HepG2 (cell line): ENCODE data around the gene HDLBP. TPM values are rescaled to one million over a fixed set of nuclear protein-coding genes. Genes with fewer than 3 reads are reported as not detected.

Source experiments
- ATAC-seq: fragments of 200-7000 bp; cut with Tn5 transposase; 3 replicates; pipeline ENCODE4 v1.9.1; 2020; ENCODE audit warnings: mild to moderate bottlenecking, moderate library complexity
- BruUV-seq: library from RNA; stranded (reverse); fragments of 400-500 nt; replicated peaks from 2 replicates; lab custom pipeline; 2021; lab: Mats Ljungman, UMichigan
- CTCF ChIA-PET: fragments of 300-600 bp; formaldehyde crosslinking; extraction: SDS; loops from one replicate; lab custom pipeline; 2021; ENCODE audit warnings: low total read pairs, inconsistent platforms, low intra/inter-chr PET ratio; lab: Yijun Ruan, JAX
- POLR2A ChIA-PET: fragments of 350-600 bp; sonication (Branson Sonifier 250); formaldehyde crosslinking; loops from one replicate; lab custom pipeline; 2020; ENCODE audit warnings: antibody characterized with exemption, inconsistent platforms; lab: Yijun Ruan, JAX
- DNase-seq: peaks from one replicate; pipeline ENCODE4 v3.0.0-alpha.2; 2015; ENCODE audit warnings: low spot score
- FAIRE-seq: peaks from 3 replicates; lab custom pipeline; 2011; peaks lifted over from hg19 to GRCh38; lab: Jason Lieb, UNC
- H2AFZ ChIP-seq: one replicate; pipeline ENCODE4 v1.6.1; 2011; ENCODE audit warnings: low read length, inconsistent platforms
- H3K27ac ChIP-seq: fragments of 300-600 bp; 3 replicates; pipeline ENCODE4 v1.8.0; 2011; ENCODE audit warnings: mixed run types, mild to moderate bottlenecking, mixed read lengths, low read length, inconsistent platforms; ENCODE audit not compliant: insufficient read depth; ENCODE audit errors: extremely low read length
- H3K27me3 ChIP-seq, 2 experiments: fragments of 200-600 bp in 1 of 2; 2 replicates in 1 of 2; 3 replicates in 1 of 2; pipeline versions ENCODE4 v1.6.0 to v1.8.0; 2011; ENCODE audit warnings: low read length in 2 of 2, mild to moderate bottlenecking in 2 of 2, moderate library complexity in 2 of 2, inconsistent platforms in 1 of 2; ENCODE audit not compliant: insufficient read depth in 2 of 2, control insufficient read depth in 1 of 2
- H3K36me3 ChIP-seq, 2 experiments: fragments of 200-600 bp in 1 of 2; replicated peaks in 1 of 2; 2 replicates in 1 of 2; 3 replicates in 1 of 2; pipeline versions ENCODE4 v1.5.1 to v1.8.0; 2011; ENCODE audit warnings: low read length in 2 of 2, inconsistent platforms in 1 of 2; ENCODE audit not compliant: insufficient read depth in 2 of 2, control insufficient read depth in 1 of 2
- H3K4me1 ChIP-seq: 2 replicates; pipeline ENCODE4 v1.5.1; 2012; ENCODE audit warnings: low read length, inconsistent platforms; ENCODE audit not compliant: insufficient read depth
- H3K4me2 ChIP-seq: 2 replicates; pipeline ENCODE4 v1.6.0; 2011; ENCODE audit warnings: low read depth, low read length, inconsistent platforms
- H3K4me3 ChIP-seq, 3 experiments: fragments of 200-600 bp in 1 of 3; sonication (generic), shearing (Covaris generic) in 1 of 3; replicated peaks in 1 of 3; 2 replicates each; pipeline ENCODE4 v1.5.1; 2011 to 2016; ENCODE audit warnings: low read length in 3 of 3, inconsistent platforms in 2 of 3, low read depth in 2 of 3, mild to moderate bottlenecking in 2 of 3, control low read depth in 1 of 3, mixed read lengths in 1 of 3; ENCODE audit not compliant: insufficient read depth in 1 of 3
- H3K79me2 ChIP-seq: one replicate; pipeline ENCODE4 v1.6.1; 2011; ENCODE audit warnings: low read length, inconsistent platforms; ENCODE audit not compliant: insufficient read depth
- H3K9ac ChIP-seq: 2 replicates; pipeline ENCODE4 v1.6.0; 2011; ENCODE audit warnings: mild to moderate bottlenecking, low read depth, low read length, inconsistent platforms; ENCODE audit not compliant: insufficient read depth
- H3K9me3 ChIP-seq: 2 replicates; pipeline ENCODE4 v1.5.1; 2012; ENCODE audit warnings: mild to moderate bottlenecking, low read length
- H4K20me1 ChIP-seq: 2 replicates; pipeline ENCODE4 v1.6.0; 2011; ENCODE audit warnings: inconsistent platforms, mild to moderate bottlenecking, low read length, moderate library complexity; ENCODE audit not compliant: insufficient read depth
- ATAD3A ChIP-seq: sonication (generic); formaldehyde crosslinking; IDR thresholded peaks from 2 replicates; pipeline ENCODE4 v1.4.0; 2020; ENCODE audit warnings: missing genetic modification reagents
- EHMT2 ChIP-seq: fragments of 200-600 bp; sonication (generic); IDR thresholded peaks from 2 replicates; pipeline ENCODE4 v1.7.0; 2017; ENCODE audit warnings: antibody characterized with exemption, low read depth, low read length, borderline replicate concordance
- MYNN ChIP-seq: sonication (generic); formaldehyde crosslinking; IDR thresholded peaks from 2 replicates; pipeline ENCODE4 v1.4.0; 2020; ENCODE audit warnings: mild to moderate bottlenecking, low read depth, missing genetic modification reagents
- NR2F1 ChIP-seq, 2 experiments: fragments of 450-650 bp in 1 of 2; formaldehyde crosslinking in 1 of 2; IDR thresholded peaks; 2 replicates each; pipeline versions ENCODE4 v1.5.0 to v1.6.1; 2016 to 2020; ENCODE audit warnings: mild to moderate bottlenecking in 1 of 2, missing compliant biosample characterization in 1 of 2, missing genetic modification reagents in 1 of 2, moderate library complexity in 1 of 2
- RARA ChIP-seq: IDR thresholded peaks from 2 replicates; pipeline ENCODE4 v1.6.1; 2016; ENCODE audit warnings: missing genetic modification reagents, missing compliant biosample characterization
- RBFOX2 ChIP-seq: fragments of 200-400 bp; formaldehyde crosslinking; IDR thresholded peaks from 2 replicates; pipeline ENCODE4 v1.6.1; 2017; ENCODE audit warnings: low read depth, mild to moderate bottlenecking, low read length
- RFXAP ChIP-seq: sonication (generic); formaldehyde crosslinking; IDR thresholded peaks from 2 replicates; pipeline ENCODE4 v1.4.0; 2020; ENCODE audit warnings: missing genetic modification reagents, borderline replicate concordance
- XRCC5 ChIP-seq: fragments of 200-400 bp; formaldehyde crosslinking; optimal IDR thresholded peaks from 2 replicates; pipeline ENCODE3; 2017; ENCODE audit warnings: mild to moderate bottlenecking, low read length
- ZNF121 ChIP-seq: sonication (generic); formaldehyde crosslinking; IDR thresholded peaks from 2 replicates; pipeline ENCODE4 v1.5.0; 2020; ENCODE audit warnings: mild to moderate bottlenecking, missing genetic modification reagents
- ZNF160 ChIP-seq: sonication (generic); formaldehyde crosslinking; IDR thresholded peaks from 2 replicates; pipeline ENCODE4 v1.8.0; 2022; ENCODE audit warnings: mild to moderate bottlenecking, inconsistent platforms, missing genetic modification reagents
- ZNF225 ChIP-seq: sonication (generic); formaldehyde crosslinking; IDR thresholded peaks from 2 replicates; pipeline ENCODE4 v1.4.0; 2020; ENCODE audit warnings: mild to moderate bottlenecking, missing genetic modification reagents
- ZNF546 ChIP-seq: sonication (generic); formaldehyde crosslinking; conservative IDR thresholded peaks from 2 replicates; pipeline ENCODE4 v1.8.1; 2023; ENCODE audit warnings: mild to moderate bottlenecking, missing genetic modification reagents
- ZNF577 ChIP-seq: sonication (generic); formaldehyde crosslinking; IDR thresholded peaks from 2 replicates; pipeline ENCODE4 v1.4.0; 2020; ENCODE audit warnings: mild to moderate bottlenecking, low read depth, missing genetic modification reagents, borderline replicate concordance
- ZNF780A ChIP-seq: sonication (generic); formaldehyde crosslinking; IDR thresholded peaks from 2 replicates; pipeline ENCODE4 v1.8.0; 2022; ENCODE audit warnings: mild to moderate bottlenecking, missing genetic modification reagents, moderate library complexity
- WGBS: methylation state at CpG from one replicate; pipeline ENCODE4 v1.1.6; 2017; ENCODE audit warnings: low lambda C conversion rate; 5-methylcytosine and 5-hydroxymethylcytosine counted together
- in situ Hi-C: cut with HindIII; loops from 2 replicates; pipeline ENCODE4 v1.10.0; 2017; ENCODE audit warnings: low pct_unique_long_range_greater_than_20kb; ENCODE audit not compliant: extremely low pct_ligation_motif_present
- intact Hi-C: fragments of 100-400 bp; cut with micrococcal nuclease; formaldehyde crosslinking; loops from one replicate; pipeline ENCODE4 v1.10.0; 2022; ENCODE audit not compliant: unreplicated experiment
- polyA plus RNA-seq, 8 experiments: library from polyadenylated mRNA; depleted of rRNA in 3 of 8; stranded (reverse) in 7 of 8; unstranded in 1 of 8; fragments of >200 nt; fragmentation: Illumina TruSeq in 4 of 8; extraction: Trizol in 4 of 8; gene quantifications; 2 replicates each; pipeline versions ENCODE4 v1.2.1 to v1.2.3, GENCODE V29; 2011 to 2016; ENCODE audit warnings: low read depth in 4 of 8, missing spikeins in 1 of 8, mixed read lengths in 1 of 8; ENCODE audit not compliant: insufficient read depth in 1 of 8
- total RNA-seq, 5 experiments: library from RNA; depleted of rRNA; stranded (reverse); fragments of >200 nt; fragmentation: Illumina TruSeq; extraction: Trizol; gene quantifications; 2 replicates each; pipeline ENCODE4 v1.2.3, GENCODE V29; 2016; ENCODE audit warnings: low read depth in 1 of 5
- TF ChIP-seq, protein P1 (sequence below): sonication (generic); formaldehyde crosslinking; IDR thresholded peaks from 2 replicates; pipeline ENCODE4 v1.4.0; 2020; ENCODE audit warnings: missing genetic modification reagents
- TF ChIP-seq, protein P2 (sequence below): sonication (generic); formaldehyde crosslinking; IDR thresholded peaks from 2 replicates; pipeline ENCODE4 v1.5.0; 2020; ENCODE audit warnings: mild to moderate bottlenecking, missing genetic modification reagents, borderline replicate concordance

HDLBP gene
- total and polyA plus RNA-seq, 2 of the 13 experiments (the other 11 are each of a cell fraction or from before 2014, with no cell fraction given), result 464 to 707 TPM

DNA sequence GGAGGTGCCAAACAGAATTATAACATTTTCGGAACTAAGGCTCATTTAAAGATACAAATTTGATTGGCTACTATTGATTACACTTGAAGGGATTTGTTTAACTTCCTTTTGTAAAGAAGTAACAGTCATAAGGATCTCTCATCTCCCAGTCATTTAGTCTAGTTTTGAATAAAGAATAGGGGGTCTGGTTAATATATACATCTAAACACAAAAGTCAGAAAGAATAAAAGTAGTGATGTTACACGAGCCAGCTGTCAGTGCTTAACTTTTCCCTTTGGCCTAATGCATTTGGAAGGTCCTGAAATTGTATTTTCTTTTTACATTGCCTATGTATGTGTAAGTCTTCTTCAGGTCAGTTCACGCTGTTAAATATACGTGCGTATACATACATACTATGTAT lies 8.3 kb upstream of the HDLBP start:
- WGBS, result 89% methylated on average over 5 of the region's 5 CpGs
- intact Hi-C loops (no loop called here), in situ Hi-C loops (no loop called here)
- Histone ChIP-seq H3K36me3 (peaks cover 7 to 53% of the 10 kb centered on the region in 2 experiments), H2AFZ (no peak overlapping the region), H3K9me3 (no peaks in the 10 kb centered on the region), H3K27ac (no peak overlapping the region), H3K79me2 (peaks cover 96% of the 10 kb centered on the region), H3K4me2 (no peak overlapping the region), H3K27me3 (no peaks in the 10 kb centered on the region), H4K20me1 (peaks cover 75% of the 10 kb centered on the region), H3K4me1 (peaks cover 55% of the 10 kb centered on the region), H3K9ac (no peak overlapping the region), H3K4me3 (no peak overlapping the region)
- BruUV-seq, result no TSS peak
- no peak for DNase-seq
- POLR2A ChIA-PET, result interaction anchor here (0.7 to 1.0 kb wide), 2 partner anchors 9 to 26 kb away, joined by 3 to 4 read pairs; partner anchors contain the start of gene HDLBP
- TF ChIP-seq NR2F1 (CRISPR knock-in tag; IDR thresholded peaks at IDR 0.05) (no peak), RBFOX2 (peak; percentile 51; the same call in 1 of the 2 replicates), RFXAP (CRISPR knock-in tag) (no peak)
- TF ChIP-seq, protein P1, sequence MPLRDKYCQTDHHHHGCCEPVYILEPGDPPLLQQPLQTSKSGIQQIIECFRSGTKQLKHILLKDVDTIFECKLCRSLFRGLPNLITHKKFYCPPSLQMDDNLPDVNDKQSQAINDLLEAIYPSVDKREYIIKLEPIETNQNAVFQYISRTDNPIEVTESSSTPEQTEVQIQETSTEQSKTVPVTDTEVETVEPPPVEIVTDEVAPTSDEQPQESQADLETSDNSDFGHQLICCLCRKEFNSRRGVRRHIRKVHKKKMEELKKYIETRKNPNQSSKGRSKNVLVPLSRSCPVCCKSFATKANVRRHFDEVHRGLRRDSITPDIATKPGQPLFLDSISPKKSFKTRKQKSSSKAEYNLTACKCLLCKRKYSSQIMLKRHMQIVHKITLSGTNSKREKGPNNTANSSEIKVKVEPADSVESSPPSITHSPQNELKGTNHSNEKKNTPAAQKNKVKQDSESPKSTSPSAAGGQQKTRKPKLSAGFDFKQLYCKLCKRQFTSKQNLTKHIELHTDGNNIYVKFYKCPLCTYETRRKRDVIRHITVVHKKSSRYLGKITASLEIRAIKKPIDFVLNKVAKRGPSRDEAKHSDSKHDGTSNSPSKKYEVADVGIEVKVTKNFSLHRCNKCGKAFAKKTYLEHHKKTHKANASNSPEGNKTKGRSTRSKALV, result no peak
- CTCF ChIA-PET, result no interaction called here
- FAIRE-seq, result no peak
- no peak for ATAC-seq

DNA sequence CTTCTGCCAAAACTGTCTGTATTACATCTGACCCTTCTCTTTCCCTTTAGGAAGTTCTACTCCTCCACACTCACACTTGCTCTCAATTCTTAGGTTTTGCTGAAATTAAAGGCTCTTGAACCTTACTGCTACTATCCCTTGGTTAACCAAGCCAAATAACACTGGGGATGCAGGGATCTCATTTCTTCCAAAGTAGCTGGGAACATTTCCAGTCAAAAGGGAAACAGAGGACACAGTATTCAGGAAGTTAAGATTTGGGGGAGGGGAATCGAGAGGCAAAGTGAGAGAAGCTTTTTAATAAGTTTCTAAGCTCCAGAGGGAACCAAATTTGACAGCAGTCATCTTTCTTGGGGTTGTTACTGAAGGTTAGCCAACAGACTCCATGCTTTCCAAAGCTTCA lies 6.4 kb upstream of the HDLBP start:
- 93% methylated on average over 1 of the region's 1 CpG for WGBS
- in situ Hi-C loops, result no loop called here
- H3K4me2 ChIP-seq, result no peak overlapping the region
- peaks cover 74% of the 10 kb centered on the region for H3K4me1 ChIP-seq
- ChIA-PET CTCF (no interaction called here), POLR2A (interaction anchor here (2.3 kb wide), 1 partner anchor 29 kb away, joined by 6 read pairs; no protein-coding TSS in a partner anchor)
- H3K9me3 ChIP-seq, result no peaks in the 10 kb centered on the region
- no peak overlapping the region for H3K27ac ChIP-seq
- BruUV-seq, result no TSS peak
- peaks cover 98% of the 10 kb centered on the region for H3K79me2 ChIP-seq
- no peak overlapping the region for H3K9ac ChIP-seq
- FAIRE-seq, result no peak
- no peak overlapping the region for H3K4me3 ChIP-seq
- peaks cover 83% of the 10 kb centered on the region for H4K20me1 ChIP-seq
- H3K27me3 ChIP-seq, result no peaks in the 10 kb centered on the region; a peak in 1 of 5 replicates
- no peak for DNase-seq
- no peak for ATAC-seq
- H3K36me3 ChIP-seq, result peaks cover 4 to 34% of the 10 kb centered on the region in 2 experiments
- H2AFZ ChIP-seq, result no peak overlapping the region
- intact Hi-C loops, result no loop called here
- no peak for TF ChIP-seq ATAD3A (CRISPR knock-in tag)
- TF ChIP-seq RARA (CRISPR knock-in tag), result no peak
- TF ChIP-seq MYNN, result no peak
- TF ChIP-seq, protein P2, sequence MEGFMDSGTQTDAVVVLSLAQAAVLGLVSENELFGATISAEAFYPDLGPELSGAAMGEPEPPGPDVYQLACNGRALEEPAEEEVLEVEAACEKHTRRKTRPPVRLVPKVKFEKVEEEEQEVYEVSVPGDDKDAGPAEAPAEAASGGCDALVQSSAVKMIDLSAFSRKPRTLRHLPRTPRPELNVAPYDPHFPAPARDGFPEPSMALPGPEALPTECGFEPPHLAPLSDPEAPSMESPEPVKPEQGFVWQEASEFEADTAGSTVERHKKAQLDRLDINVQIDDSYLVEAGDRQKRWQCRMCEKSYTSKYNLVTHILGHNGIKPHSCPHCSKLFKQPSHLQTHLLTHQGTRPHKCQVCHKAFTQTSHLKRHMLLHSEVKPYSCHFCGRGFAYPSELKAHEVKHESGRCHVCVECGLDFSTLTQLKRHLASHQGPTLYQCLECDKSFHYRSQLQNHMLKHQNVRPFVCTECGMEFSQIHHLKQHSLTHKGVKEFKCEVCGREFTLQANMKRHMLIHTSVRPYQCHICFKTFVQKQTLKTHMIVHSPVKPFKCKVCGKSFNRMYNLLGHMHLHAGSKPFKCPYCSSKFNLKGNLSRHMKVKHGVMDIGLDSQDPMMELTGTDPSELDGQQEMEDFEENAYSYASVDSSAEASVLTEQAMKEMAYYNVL (CRISPR knock-in tag), result no peak
- TF ChIP-seq EHMT2, result no peak
- TF ChIP-seq ZNF121 (CRISPR knock-in tag), result no peak
- no peak for TF ChIP-seq XRCC5
- no peak for TF ChIP-seq ZNF225 (CRISPR knock-in tag)
- TF ChIP-seq ZNF577 (CRISPR knock-in tag), result no peak
- no peak for TF ChIP-seq ZNF160 (CRISPR knock-in tag)
- TF ChIP-seq ZNF780A (CRISPR knock-in tag), result no peak
- TF ChIP-seq ZNF546 (CRISPR knock-in tag), result no peak
